GM19468 (cell line): ENCODE measurements around the gene TTLL5.

Source experiments
- ATAC-seq: cut with Tn5 transposase; IDR thresholded peaks from one replicate; pipeline ENCODE4 v1.9.1; 2021; ENCODE audit warnings: mild to moderate bottlenecking, moderate library complexity, moderate number of reproducible peaks; ENCODE audit not compliant: unreplicated experiment; ENCODE audit errors: extremely low read depth

TTLL5 gene

GRCh38 chr14:75660630-75661498 is at the start of gene TTLL5, which contains the start of gene ERG28:
Gene TTLL5 (plus strand): TSS chr14:75661246. CDS start chr14:75663150, 1,904 bp downstream.
Gene ERG28 (minus strand): TSS chr14:75660876. CDS start chr14:75657502, 3,374 bp downstream.
- ATAC-seq: peak; percentile 96

- no peak for ATAC-seq
Observed at GRCh38 chr14:75612157-75612556, 48.9 kb upstream of the TTLL5 start.

GRCh38 chr14:75614179-75614578 is 46.9 kb upstream of the TTLL5 start:
- no peak for ATAC-seq

GRCh38 chr14:75615200-75615599 is 45.8 kb upstream of the TTLL5 start:
- no peak for ATAC-seq

- ATAC-seq: no peak
Observed at GRCh38 chr14:75619548-75619947, 41.5 kb upstream of the TTLL5 start.

GRCh38 chr14:75625034-75625433 is 36.0 kb upstream of the TTLL5 start:
- no peak for ATAC-seq

- no peak for ATAC-seq
Observed at GRCh38 chr14:75626396-75626795, 34.6 kb upstream of the TTLL5 start.

GRCh38 chr14:75626863-75627262 is 34.2 kb upstream of the TTLL5 start:
- ATAC-seq: no peak

GRCh38 chr14:75627406-75627805 is 33.6 kb upstream of the TTLL5 start:
- ATAC-seq: no peak

- no peak for ATAC-seq
Observed at GRCh38 chr14:75628816-75629215, 32.2 kb upstream of the TTLL5 start.

- no peak for ATAC-seq
Observed at GRCh38 chr14:75630695-75631452, 30.2 kb upstream of the TTLL5 start.

GRCh38 chr14:75631453-75631831 is 29.6 kb upstream of the TTLL5 start:
- no peak for ATAC-seq

GRCh38 chr14:75634848-75635247 is 26.2 kb upstream of the TTLL5 start:
- no peak for ATAC-seq

GRCh38 chr14:75636100-75636692 is 24.9 kb upstream of the TTLL5 start:
- ATAC-seq: no peak

- no peak for ATAC-seq
Observed at GRCh38 chr14:75640876-75641275, 20.2 kb upstream of the TTLL5 start.

- no peak for ATAC-seq
Observed at GRCh38 chr14:75643985-75644384, 17.1 kb upstream of the TTLL5 start.

GRCh38 chr14:75645056-75645455 is 16.0 kb upstream of the TTLL5 start:
- ATAC-seq: no peak

- ATAC-seq: no peak
Observed at GRCh38 chr14:75646762-75647161, 14.3 kb upstream of the TTLL5 start.

- no peak for ATAC-seq
Observed at GRCh38 chr14:75647640-75648039, 13.4 kb upstream of the TTLL5 start.

GRCh38 chr14:75648066-75648838 is 12.8 kb upstream of the TTLL5 start:
- no peak for ATAC-seq
